HepG2 (cell line): Measurements from ENCODE around the gene CHN2.

Experiments used
- BRF2 ChIP-seq: sonication (generic); formaldehyde crosslinking; IDR thresholded peaks from 2 replicates; pipeline ENCODE4 v1.8.1; 2022; ENCODE audit warnings: mild to moderate bottlenecking, missing genetic modification reagents
- E2F5 ChIP-seq: sonication (generic); formaldehyde crosslinking; conservative IDR thresholded peaks from 2 replicates; pipeline ENCODE4 v1.4.0; 2020; ENCODE audit warnings: missing genetic modification reagents
- KLF15 ChIP-seq: sonication (generic); formaldehyde crosslinking; IDR thresholded peaks from 2 replicates; pipeline ENCODE4 v1.8.1; 2023; ENCODE audit warnings: borderline replicate concordance, mild to moderate bottlenecking, inconsistent platforms, missing genetic modification reagents, mixed read lengths
- POLR2AphosphoS5 ChIP-seq: IDR thresholded peaks from 2 replicates; pipeline ENCODE4 v1.6.1; 2012; ENCODE audit warnings: low read depth, low read length
- PRDM10 ChIP-seq: sonication (generic); formaldehyde crosslinking; IDR thresholded peaks from 2 replicates; pipeline ENCODE4 v1.4.0; 2020; ENCODE audit warnings: low read depth, missing genetic modification reagents
- ZNF224 ChIP-seq: sonication (generic); formaldehyde crosslinking; IDR thresholded peaks from 2 replicates; pipeline ENCODE4 v1.5.0; 2020; ENCODE audit warnings: mild to moderate bottlenecking, missing genetic modification reagents
- ZNF234 ChIP-seq: sonication (generic); formaldehyde crosslinking; conservative IDR thresholded peaks from 2 replicates; pipeline ENCODE4 v1.5.1; 2020; ENCODE audit warnings: mild to moderate bottlenecking, missing genetic modification reagents
- ZNF850 ChIP-seq: sonication (generic); formaldehyde crosslinking; conservative IDR thresholded peaks from 2 replicates; pipeline ENCODE4 v1.9.0; 2021; ENCODE audit warnings: mild to moderate bottlenecking, missing genetic modification reagents
- ZSCAN5A ChIP-seq: sonication (generic); formaldehyde crosslinking; IDR thresholded peaks from 2 replicates; pipeline ENCODE4 v1.8.0; 2022; ENCODE audit warnings: mild to moderate bottlenecking, missing genetic modification reagents, borderline replicate concordance

- no peak for TF ChIP-seq ZNF224 (CRISPR knock-in tag)
- no peak for TF ChIP-seq PRDM10 (CRISPR knock-in tag)
- no peak for TF ChIP-seq E2F5
- TF ChIP-seq ZNF234 (CRISPR knock-in tag) = no peak
- TF ChIP-seq ZSCAN5A (CRISPR knock-in tag) = no peak
- no peak for TF ChIP-seq BRF2
- no peak for TF ChIP-seq POLR2AphosphoS5
- no peak for TF ChIP-seq ZNF850 (CRISPR knock-in tag)
- TF ChIP-seq KLF15 (CRISPR knock-in tag) = no peak
Measured at GRCh38 chr7:29161231-29161630, 33.3 kb upstream of the CHN2 start.
